A673 (cell line): ENCODE measurements around the gene KCNC1. TPM values are rescaled to one million over a fixed set of nuclear protein-coding genes. Genes with fewer than 3 reads are reported as not detected.

Experiments used
- BruUV-seq: library from RNA; stranded (reverse); fragments of 400-500 nt; replicated peaks from 2 replicates; lab custom pipeline; 2021; lab: Mats Ljungman, UMichigan
- CTCF ChIA-PET: fragments of 300-600 bp; sonication (Branson Sonifier 250); formaldehyde crosslinking; loops from one replicate; lab custom pipeline; 2022; ENCODE audit warnings: antibody characterized with exemption; lab: Charles Lee
- POLR2A ChIA-PET: fragments of 300-600 bp; sonication (Branson Sonifier 250); formaldehyde crosslinking; loops from one replicate; lab custom pipeline; 2022; ENCODE audit warnings: antibody characterized with exemption; ENCODE audit not compliant: low non-redundant PET; lab: Charles Lee
- DNase-seq: peaks from one replicate; pipeline ENCODE4 v3.0.0-alpha.2; 2015; ENCODE audit warnings: low spot score
- H3K27ac ChIP-seq: fragments of 200-600 bp; sonication (generic); 2 replicates; pipeline ENCODE4 v1.5.1; 2016; ENCODE audit warnings: mixed run types, low read depth, mild to moderate bottlenecking, mixed read lengths, antibody characterized with exemption, low read length; ENCODE audit not compliant: poor library complexity, severe bottlenecking
- H3K27me3 ChIP-seq: fragments of 200-600 bp; sonication (generic); replicated peaks from 2 replicates; pipeline ENCODE4 v1.6.1; 2017; ENCODE audit warnings: mixed run types, low read depth, mild to moderate bottlenecking, mixed read lengths, antibody characterized with exemption, low read length; ENCODE audit not compliant: insufficient read depth, poor library complexity
- H3K36me3 ChIP-seq: fragments of 200-600 bp; sonication (generic); 2 replicates; pipeline ENCODE4 v1.6.1; 2016; ENCODE audit warnings: mixed run types, mild to moderate bottlenecking, mixed read lengths, antibody characterized with exemption, low read length; ENCODE audit not compliant: insufficient read depth, poor library complexity, severe bottlenecking
- H3K4me1 ChIP-seq: fragments of 200-600 bp; sonication (generic); 2 replicates; pipeline ENCODE4 v1.6.1; 2017; ENCODE audit warnings: mixed run types, mild to moderate bottlenecking, mixed read lengths, antibody characterized with exemption, low read length; ENCODE audit not compliant: insufficient read depth, poor library complexity, severe bottlenecking
- H3K4me3 ChIP-seq: fragments of 200-600 bp; sonication (generic); 2 replicates; pipeline ENCODE4 v1.5.1; 2016; ENCODE audit warnings: low read depth, mixed run types, mild to moderate bottlenecking, mixed read lengths, low read length; ENCODE audit not compliant: poor library complexity, severe bottlenecking
- H3K9me3 ChIP-seq: fragments of 200-600 bp; sonication (generic); 2 replicates; pipeline ENCODE4 v1.6.1; 2016; ENCODE audit warnings: mixed run types, low read depth, mild to moderate bottlenecking, mixed read lengths, antibody characterized with exemption, low read length; ENCODE audit not compliant: poor library complexity, severe bottlenecking
- EZH2 ChIP-seq: fragments of 200-600 bp; sonication (generic); IDR thresholded peaks from 2 replicates; pipeline ENCODE4 v1.6.1; 2017; ENCODE audit warnings: borderline replicate concordance, low read depth, mild to moderate bottlenecking, mixed read lengths, antibody characterized with exemption, low read length; ENCODE audit not compliant: poor library complexity, severe bottlenecking
- intact Hi-C: fragments of 100-400 bp; cut with micrococcal nuclease; formaldehyde crosslinking; loops from one replicate; pipeline ENCODE4 v1.10.0; 2022; ENCODE audit not compliant: unreplicated experiment
- total RNA-seq: library from RNA; stranded (reverse); gene quantifications from 2 replicates; pipeline ENCODE4 v1.2.3, GENCODE V29; 2021
- TF ChIP-seq, protein P1 (sequence below): fragments of 300-800, 200-600 bp; sonication (generic); conservative IDR thresholded peaks from 2 replicates; pipeline ENCODE4 v1.5.1; 2017; ENCODE audit warnings: low read depth, mild to moderate bottlenecking, antibody characterized with exemption, low read length, moderate library complexity, mixed read lengths

KCNC1 gene
- total RNA-seq, 1 experiment from 2014 or later = 0.09 TPM

DNA sequence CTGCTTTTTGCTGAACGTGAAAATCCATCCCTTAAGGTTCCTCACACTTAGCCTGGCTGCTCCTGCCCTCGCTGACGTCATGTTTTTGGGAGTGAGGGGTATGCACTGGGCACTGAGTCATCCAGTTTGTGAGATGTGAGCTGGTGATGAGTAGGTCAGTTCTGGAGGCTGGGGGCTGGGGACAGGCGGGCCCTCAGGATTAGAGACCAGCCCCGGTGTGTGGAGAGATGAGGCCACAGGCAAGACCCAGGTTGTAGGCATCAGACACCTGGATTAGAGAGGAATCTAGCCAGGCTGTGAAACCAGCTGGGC lies 9.2 kb downstream of the KCNC1 start:
- Histone ChIP-seq H3K27me3 (no peaks in the 10 kb centered on the region), H3K36me3 (no peaks in the 10 kb centered on the region), H3K27ac (no peak overlapping the region), H3K4me1 (no peaks in the 10 kb centered on the region), H3K4me3 (no peak overlapping the region), H3K9me3 (no peaks in the 10 kb centered on the region)
- no peak for TF ChIP-seq EZH2
- TF ChIP-seq, protein P1, sequence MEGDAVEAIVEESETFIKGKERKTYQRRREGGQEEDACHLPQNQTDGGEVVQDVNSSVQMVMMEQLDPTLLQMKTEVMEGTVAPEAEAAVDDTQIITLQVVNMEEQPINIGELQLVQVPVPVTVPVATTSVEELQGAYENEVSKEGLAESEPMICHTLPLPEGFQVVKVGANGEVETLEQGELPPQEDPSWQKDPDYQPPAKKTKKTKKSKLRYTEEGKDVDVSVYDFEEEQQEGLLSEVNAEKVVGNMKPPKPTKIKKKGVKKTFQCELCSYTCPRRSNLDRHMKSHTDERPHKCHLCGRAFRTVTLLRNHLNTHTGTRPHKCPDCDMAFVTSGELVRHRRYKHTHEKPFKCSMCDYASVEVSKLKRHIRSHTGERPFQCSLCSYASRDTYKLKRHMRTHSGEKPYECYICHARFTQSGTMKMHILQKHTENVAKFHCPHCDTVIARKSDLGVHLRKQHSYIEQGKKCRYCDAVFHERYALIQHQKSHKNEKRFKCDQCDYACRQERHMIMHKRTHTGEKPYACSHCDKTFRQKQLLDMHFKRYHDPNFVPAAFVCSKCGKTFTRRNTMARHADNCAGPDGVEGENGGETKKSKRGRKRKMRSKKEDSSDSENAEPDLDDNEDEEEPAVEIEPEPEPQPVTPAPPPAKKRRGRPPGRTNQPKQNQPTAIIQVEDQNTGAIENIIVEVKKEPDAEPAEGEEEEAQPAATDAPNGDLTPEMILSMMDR = no peak
- BruUV-seq = no TSS peak
- CTCF ChIA-PET = no interaction called here
- POLR2A ChIA-PET = no interaction called here
- DNase-seq = no peak
- intact Hi-C loops = no loop called here

DNA sequence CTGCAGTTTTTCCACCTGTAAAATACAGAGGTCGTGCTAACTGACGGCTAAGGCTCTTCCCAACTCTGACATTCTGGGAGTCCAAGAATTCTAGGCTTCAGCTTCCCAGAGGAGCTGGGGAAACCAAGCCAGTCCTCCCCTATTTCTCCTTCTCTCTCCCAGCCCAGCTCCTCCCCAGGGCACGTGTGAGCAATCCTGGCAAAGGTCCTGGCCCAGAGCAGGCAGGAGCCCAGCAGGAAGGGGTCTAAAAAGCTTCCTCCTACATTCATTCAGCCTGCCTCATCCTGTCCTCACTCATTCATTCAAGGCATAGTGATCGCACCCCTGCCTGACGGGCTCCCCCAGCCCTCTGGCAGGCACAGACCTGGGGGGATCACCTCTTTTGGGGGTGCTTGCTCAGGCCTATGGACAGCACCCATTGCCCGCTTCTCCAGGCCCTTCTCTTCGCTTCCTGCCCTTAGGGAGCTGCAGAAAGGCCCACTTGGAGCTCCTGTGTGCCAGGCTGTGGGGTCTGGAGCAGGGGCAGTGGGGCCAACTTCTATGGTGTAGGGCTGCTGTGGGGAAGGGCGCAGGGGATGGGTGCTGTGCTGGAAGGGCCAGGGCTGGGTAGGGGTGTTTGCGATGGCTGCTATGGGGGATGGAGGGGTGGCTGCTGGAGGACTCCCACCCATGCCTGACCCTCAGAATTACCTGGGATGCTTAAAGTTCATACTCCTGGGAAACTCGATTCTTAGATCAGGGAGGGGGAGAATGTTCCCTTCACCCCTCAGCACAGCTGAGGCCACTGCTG lies 9.8 kb downstream of the KCNC1 start:
- Histone ChIP-seq H3K27me3 (no peaks in the 10 kb centered on the region), H3K27ac (no peak overlapping the region), H3K36me3 (no peaks in the 10 kb centered on the region), H3K4me3 (no peak overlapping the region), H3K9me3 (no peaks in the 10 kb centered on the region), H3K4me1 (no peaks in the 10 kb centered on the region)
- no peak for TF ChIP-seq EZH2
- no TSS peak for BruUV-seq
- intact Hi-C loops = no loop called here
- ChIA-PET POLR2A (no interaction called here), CTCF (no interaction called here)
- DNase-seq = no peak

DNA sequence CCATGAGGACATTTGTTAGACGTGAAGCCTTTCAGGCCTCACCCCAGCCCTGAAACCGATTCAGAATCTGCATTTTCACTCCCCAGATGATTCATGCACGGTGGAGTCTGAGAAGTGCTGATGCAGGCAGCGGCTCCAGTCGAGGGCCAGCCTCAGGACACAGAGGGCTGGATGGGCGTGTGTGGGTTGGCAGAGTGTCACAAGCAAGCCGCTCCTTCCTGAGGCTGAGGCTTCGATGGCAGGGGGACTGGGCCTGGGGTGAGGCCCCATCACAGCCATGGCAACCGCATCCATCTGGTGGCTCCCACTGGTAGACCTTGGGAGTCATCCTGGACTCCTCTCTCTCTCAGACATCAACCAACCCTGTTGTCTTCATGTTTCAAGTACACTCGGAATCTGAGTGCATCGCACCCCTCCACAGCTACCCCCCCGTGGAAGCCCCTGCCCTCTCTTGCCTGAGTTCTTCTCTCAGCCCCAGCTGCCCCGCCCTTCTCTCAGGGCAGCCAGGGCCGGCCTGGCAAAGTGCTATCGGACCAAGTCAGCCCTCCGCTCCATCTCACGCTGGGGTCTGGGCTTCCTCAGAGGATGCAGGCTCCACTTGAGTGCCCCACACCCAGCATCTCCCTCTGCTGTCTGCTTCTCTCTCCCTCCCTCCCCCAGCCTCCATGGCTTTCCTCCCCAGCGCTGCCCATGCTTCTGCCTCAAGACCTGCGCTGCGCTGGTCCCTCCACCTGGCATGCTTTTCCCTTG lies 10.6 kb downstream of the KCNC1 start:
- TF ChIP-seq, protein P1 = no peak
- TF ChIP-seq EZH2 = no peak
- no peak for DNase-seq
- H3K4me3 ChIP-seq = no peak overlapping the region
- intact Hi-C loops = no loop called here
- no peak overlapping the region for H3K27ac ChIP-seq
- no TSS peak for BruUV-seq
- no peaks in the 10 kb centered on the region for H3K9me3 ChIP-seq
- no peaks in the 10 kb centered on the region for H3K4me1 ChIP-seq
- POLR2A ChIA-PET = no interaction called here
- CTCF ChIA-PET = no interaction called here
- H3K36me3 ChIP-seq = no peaks in the 10 kb centered on the region
- H3K27me3 ChIP-seq = no peaks in the 10 kb centered on the region
